Measurements from ENCODE around the gene SPAG16. TPM values are rescaled to one million over a fixed set of nuclear protein-coding genes. Genes with fewer than 3 reads are reported as not detected.
"Not testable (repeated sequence)": the region's sequence is repeated elsewhere in the genome, so short reads cannot be mapped to it uniquely, and the experiment has no call there.

The SPAG16 gene
- total and polyA plus RNA-seq, 8 donors = 11.1 to 47.4 (median 42.3) TPM

GRCh38 chr2:213682276-213682675 is 398.0 kb downstream of the SPAG16 start:
- peaks cover 0 to 14% of the 10 kb centered on the region in 2 donors for H3K9me3 ChIP-seq
- H3K27ac ChIP-seq = no peak overlapping the region
- H3K4me3 ChIP-seq = no peak overlapping the region
- no peak for DNase-seq
- no peak for TF ChIP-seq CTCF (IDR thresholded peaks at IDR 0.05)
- intact Hi-C loops (cut with DNase I) = no loop called here
- H3K27me3 ChIP-seq = no peaks in the 10 kb centered on the region
- no peaks in the 10 kb centered on the region for H3K4me1 ChIP-seq
- no peak for ATAC-seq
- no peaks in the 10 kb centered on the region for H3K36me3 ChIP-seq

- H3K4me3 ChIP-seq = no peak overlapping the region
- DNase-seq (no peak), ATAC-seq (no peak)
- no peak for TF ChIP-seq CTCF (IDR thresholded peaks at IDR 0.05)
- no peaks in the 10 kb centered on the region for H3K27me3 ChIP-seq
- H3K9me3 ChIP-seq = peaks cover 0 to 3% of the 10 kb centered on the region in 2 donors
- intact Hi-C loops (cut with DNase I) = no loop called here
- H3K36me3 ChIP-seq = no peaks in the 10 kb centered on the region
- no peak overlapping the region for H3K27ac ChIP-seq
- H3K4me1 ChIP-seq = no peaks in the 10 kb centered on the region
Measured at GRCh38 chr2:213688133-213688532, 403.9 kb downstream of the SPAG16 start.

- H3K36me3 ChIP-seq; intact Hi-C loops (cut with DNase I): not testable (repeated sequence)
Measured at GRCh38 chr2:213688825-213689224, 404.6 kb downstream of the SPAG16 start.

GRCh38 chr2:213689585-213689984 is 405.3 kb downstream of the SPAG16 start:
- no peak for TF ChIP-seq CTCF (IDR thresholded peaks at IDR 0.05)
- Histone ChIP-seq H3K4me3 (no peak overlapping the region), H3K27me3 (no peaks in the 10 kb centered on the region), H3K36me3 (no peaks in the 10 kb centered on the region), H3K27ac (no peak overlapping the region), H3K9me3 (peaks cover 0 to 3% of the 10 kb centered on the region in 2 donors), H3K4me1 (no peaks in the 10 kb centered on the region)
- intact Hi-C loops (cut with DNase I) = no loop called here
- no peak for DNase-seq
- ATAC-seq = no peak

More at GRCh38 chr2:213688825-213689224, 404.6 kb downstream of the SPAG16 start:
- not testable (repeated sequence) for H3K4me3 ChIP-seq, H3K27ac ChIP-seq, DNase-seq, H3K9me3 ChIP-seq, H3K27me3 ChIP-seq, H3K4me1 ChIP-seq, ATAC-seq

- no peaks in the 10 kb centered on the region for H3K27me3 ChIP-seq
- TF ChIP-seq CTCF (IDR thresholded peaks at IDR 0.05) = no peak
Measured at GRCh38 chr2:213691351-213691750, 407.1 kb downstream of the SPAG16 start.

GRCh38 chr2:213696442-213696841 is 412.2 kb downstream of the SPAG16 start:
- Histone ChIP-seq H3K36me3 (no peaks in the 10 kb centered on the region), H3K4me3 (no peak overlapping the region), H3K27me3 (no peaks in the 10 kb centered on the region), H3K4me1 (no peaks in the 10 kb centered on the region), H3K27ac (no peak overlapping the region), H3K9me3 (peaks cover 0 to 9% of the 10 kb centered on the region in 2 donors)
- ATAC-seq = no peak
- no peak for DNase-seq
- TF ChIP-seq CTCF (IDR thresholded peaks at IDR 0.05) = no peak
- intact Hi-C loops (cut with DNase I) = no loop called here

More at GRCh38 chr2:213691351-213691750, 407.1 kb downstream of the SPAG16 start:
- DNase-seq = no peak
- no peak overlapping the region for H3K27ac ChIP-seq
- H3K36me3 ChIP-seq = no peaks in the 10 kb centered on the region
- no peaks in the 10 kb centered on the region for H3K9me3 ChIP-seq
- ATAC-seq = no peak
- H3K4me3 ChIP-seq = no peak overlapping the region
- no peaks in the 10 kb centered on the region for H3K4me1 ChIP-seq
- intact Hi-C loops (cut with DNase I) = no loop called here

- ATAC-seq; DNase-seq; H3K4me1 ChIP-seq; H3K36me3 ChIP-seq; H3K4me3 ChIP-seq; intact Hi-C loops (cut with DNase I); H3K27me3 ChIP-seq; H3K27ac ChIP-seq: not testable (repeated sequence)
- peaks cover 0 to 23% of the 10 kb centered on the region in 2 donors for H3K9me3 ChIP-seq
Measured at GRCh38 chr2:213701365-213701764, 417.1 kb downstream of the SPAG16 start.
